GM15510 (cell line): ENCODE results near the gene MOB3B.

Source experiments
- POLR2A ChIP-seq: IDR thresholded peaks from 3 replicates; pipeline ENCODE4 v1.6.1; 2011; ENCODE audit warnings: borderline replicate concordance; ENCODE audit not compliant: insufficient read length; ENCODE audit errors: extremely low read depth

Gene MOB3B

DNA sequence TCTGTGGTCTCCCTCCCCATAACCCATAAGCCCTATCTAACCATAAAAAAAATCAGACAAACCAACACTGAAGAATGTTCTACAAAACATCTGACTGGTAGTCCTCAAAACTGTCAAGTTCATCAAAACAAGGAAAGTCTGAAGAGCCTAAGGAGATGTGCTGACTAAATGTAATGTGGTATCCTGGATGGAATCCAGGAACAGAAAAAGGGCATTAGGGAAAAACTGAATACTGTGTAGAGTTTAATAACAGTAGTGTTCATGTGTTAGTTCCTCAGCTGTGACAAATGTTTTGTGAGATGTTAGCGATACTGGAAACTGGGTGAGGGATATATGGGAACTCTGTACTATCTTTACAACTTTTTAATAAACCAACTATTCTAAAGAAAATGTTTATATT lies 157.0 kb downstream of the MOB3B start:
- TF ChIP-seq POLR2A = no peak

GRCh38 chr9:27371382-27371781 lies 158.2 kb downstream of the MOB3B start:
- TF ChIP-seq POLR2A = no peak

DNA sequence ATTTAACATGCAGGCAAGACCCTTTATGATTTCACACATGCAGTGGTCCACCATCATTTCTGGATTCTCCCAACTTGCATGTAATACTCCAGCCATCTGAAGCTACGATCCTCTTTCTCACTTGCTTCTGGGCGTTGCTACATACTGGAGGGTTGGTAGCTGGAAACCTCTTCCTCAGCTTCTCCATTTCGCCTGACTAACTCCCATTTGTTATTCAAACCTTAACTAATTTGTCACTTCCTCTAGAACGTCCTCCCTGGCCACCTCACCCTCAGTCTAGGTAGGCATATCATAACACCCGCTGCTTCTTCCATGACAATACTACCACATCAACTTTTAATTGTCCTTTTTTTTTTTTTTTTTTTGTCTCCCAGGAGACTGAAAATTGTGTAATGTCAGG lies 160.0 kb downstream of the MOB3B start:
- no peak for TF ChIP-seq POLR2A

DNA sequence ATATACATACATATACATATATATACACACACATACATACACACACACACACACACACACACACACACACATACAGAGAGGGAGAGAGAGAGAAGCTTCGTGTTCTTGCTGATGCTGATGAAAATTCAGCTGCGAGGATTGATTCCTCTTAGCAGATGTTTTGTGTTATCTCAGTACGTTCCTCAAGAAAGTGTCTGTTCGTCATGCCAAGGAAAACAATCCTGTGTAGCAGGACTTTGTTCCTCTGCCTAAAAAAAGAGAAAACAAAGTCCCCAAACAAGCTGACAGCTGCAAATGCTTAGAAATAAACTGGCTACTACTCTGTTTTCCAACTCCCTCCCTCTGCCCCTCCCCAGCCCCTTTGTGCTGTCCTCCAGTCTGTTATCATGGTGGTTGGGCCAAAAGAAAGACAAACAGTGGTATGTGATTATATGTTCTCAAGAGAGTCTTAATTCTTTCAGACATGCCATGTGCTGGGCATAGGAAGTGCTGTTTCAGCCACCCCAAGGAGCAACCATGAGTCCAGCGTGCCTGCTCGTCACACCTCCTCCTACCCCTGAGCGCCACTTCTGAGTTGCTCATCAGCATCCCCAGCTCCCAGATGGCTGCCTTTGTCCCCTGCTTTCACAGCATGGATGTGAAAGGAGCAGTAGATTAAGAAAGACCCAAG lies 161.2 kb downstream of the MOB3B start:
- no peak for TF ChIP-seq POLR2A

GRCh38 chr9:27367921-27368315 lies 161.7 kb downstream of the MOB3B start:
- no peak for TF ChIP-seq POLR2A

- no peak for TF ChIP-seq POLR2A
Measured at GRCh38 chr9:27367175-27367798, 162.3 kb downstream of the MOB3B start.

DNA sequence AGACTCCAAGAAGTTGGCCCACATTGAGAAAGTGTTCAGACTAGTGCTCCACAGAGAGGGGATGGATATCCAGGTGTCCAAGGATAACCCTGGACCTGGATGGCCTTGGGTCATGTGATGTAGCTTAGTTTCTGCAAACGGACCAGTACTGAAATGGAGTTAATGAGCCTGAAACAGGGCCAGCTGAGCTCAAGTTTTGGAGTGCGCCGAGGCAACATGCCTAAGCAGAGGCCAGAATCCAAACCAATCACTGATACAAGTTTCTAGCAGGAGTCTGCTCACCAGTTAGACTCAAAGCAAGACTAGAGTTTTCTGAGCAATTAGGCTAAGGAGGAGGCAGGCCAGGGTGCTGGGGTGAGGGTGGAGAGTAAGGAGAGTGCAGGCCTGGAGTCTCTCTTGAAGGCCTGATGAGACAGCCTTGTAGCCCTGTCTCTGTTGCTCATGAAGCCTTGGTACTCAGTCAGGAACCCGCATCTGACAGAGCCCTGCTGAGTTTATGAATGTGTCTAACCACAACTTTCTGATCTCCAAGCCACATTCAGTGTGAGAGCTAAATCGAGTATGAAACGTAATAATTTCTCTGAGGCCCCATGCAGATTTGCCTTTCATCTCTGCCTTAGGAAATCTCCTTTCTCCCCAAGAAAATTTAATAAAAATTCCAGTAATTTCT lies 163.8 kb downstream of the MOB3B start:
- no peak for TF ChIP-seq POLR2A

DNA sequence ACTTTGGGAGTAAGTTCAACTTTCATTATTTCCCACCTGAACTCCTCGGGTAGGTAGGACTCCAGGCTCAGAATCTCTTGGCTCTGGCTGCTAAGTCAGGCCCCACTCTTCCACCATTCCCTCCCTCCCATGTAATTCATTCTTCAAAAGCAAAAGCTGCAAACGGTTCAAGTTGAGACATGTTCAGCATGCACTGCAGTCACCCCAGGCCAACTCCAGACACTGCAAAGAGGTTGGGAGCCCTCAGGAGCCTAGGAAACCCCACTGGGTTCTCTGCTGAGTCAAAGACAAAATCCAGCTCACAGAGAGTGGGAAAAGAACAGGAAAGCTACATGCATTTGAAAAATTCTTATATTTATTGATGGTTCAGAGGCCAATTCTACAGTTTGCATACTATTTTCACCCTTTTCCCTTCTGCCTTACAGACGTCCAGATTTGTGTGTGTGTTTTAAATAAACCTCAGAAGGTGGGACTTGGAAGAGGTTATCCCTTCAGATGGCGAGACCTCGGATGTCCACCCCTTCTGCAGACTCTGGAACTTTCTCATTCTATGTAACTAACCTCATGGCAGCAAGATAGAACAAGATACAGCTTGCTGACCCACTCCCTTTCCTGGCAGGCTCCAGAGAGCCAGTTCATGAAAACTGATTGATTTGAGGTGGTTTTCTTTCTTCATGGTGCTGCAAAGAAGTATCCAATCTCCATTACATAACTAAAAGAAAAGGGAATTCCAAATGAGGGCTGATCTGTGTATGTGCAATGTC lies 167.0 kb downstream of the MOB3B start:
- no peak for TF ChIP-seq POLR2A

DNA sequence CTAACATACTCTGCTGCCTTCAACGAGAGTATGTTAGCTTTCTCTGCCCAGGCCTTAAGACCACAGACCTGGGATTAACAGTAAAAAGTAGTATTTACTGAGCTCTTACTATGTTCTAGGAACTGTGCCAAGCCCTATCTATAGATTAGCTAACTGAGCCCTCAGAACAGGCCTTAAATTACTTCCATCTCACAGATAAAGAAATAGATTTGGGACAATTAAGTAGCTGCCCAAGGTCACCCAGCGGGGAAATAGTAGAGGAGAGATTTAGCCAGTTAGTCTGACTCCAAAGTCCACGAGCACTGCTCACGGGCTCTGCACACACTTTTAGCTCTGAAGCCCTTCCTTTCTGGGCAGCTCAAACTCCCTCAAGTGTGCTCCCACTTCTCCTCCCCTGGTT lies 168.1 kb downstream of the MOB3B start:
- no peak for TF ChIP-seq POLR2A

DNA sequence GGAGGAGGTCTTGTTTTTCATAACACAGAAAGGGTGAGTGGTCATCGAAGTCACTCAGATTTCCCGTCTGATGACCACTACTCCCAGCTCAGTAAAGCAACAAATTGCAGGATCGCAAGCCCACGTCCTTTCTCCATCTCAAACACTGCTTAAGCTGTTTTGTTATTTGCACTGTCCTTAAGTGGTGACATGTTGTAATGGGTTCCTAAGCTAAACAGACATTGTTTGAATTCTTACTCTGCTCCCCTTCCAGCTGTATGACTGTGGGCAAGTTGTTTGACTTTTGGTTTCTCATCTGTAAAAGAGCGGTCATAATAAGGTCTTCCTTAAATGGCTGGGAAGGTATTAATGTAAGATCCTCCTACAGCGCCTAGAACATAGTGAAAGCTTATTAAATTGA lies 169.9 kb downstream of the MOB3B start:
- TF ChIP-seq POLR2A = no peak

- TF ChIP-seq POLR2A = no peak
Measured at GRCh38 chr9:27358007-27358406, 171.6 kb downstream of the MOB3B start.

DNA sequence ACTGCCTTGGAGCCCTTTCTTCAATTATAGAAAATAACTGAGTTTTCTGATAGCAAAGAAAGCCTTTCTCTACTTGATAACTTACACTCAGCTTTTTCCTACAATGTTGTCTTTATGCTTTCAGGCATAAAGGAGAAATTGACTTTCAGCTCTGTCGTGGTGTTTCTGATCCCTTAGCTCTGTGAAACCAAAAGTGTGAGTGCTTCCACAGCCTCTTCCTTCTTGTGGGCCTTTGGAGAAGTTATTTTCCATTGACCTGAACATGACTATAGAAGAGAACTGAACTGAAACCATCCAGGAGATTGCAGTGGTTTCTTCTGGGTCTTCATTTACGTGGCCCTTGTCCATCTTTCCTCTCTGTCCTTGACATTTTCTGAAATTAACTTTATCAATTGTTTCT lies 173.2 kb downstream of the MOB3B start:
- no peak for TF ChIP-seq POLR2A

DNA sequence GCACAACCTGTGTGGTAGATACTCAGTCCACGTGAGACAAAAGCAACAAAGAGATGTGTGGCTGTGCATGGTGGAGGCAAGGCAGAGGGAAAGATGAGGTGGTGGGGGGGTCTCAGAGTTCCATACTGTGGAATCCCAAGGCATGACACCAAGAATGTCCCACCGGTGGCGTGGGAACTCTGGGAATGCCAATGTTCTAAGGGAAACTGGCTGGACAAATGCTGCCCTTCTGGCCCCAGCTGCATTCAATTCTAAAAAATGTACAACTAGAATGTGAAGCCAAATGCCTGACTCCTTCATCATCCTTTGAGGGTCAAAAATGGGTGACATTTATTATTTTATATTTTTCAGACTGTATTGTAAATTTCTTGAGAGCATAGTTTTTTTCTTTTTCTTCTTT lies 174.4 kb downstream of the MOB3B start:
- no peak for TF ChIP-seq POLR2A

- no peak for TF ChIP-seq POLR2A
Measured at GRCh38 chr9:27353474-27354229, 176.0 kb downstream of the MOB3B start.

DNA sequence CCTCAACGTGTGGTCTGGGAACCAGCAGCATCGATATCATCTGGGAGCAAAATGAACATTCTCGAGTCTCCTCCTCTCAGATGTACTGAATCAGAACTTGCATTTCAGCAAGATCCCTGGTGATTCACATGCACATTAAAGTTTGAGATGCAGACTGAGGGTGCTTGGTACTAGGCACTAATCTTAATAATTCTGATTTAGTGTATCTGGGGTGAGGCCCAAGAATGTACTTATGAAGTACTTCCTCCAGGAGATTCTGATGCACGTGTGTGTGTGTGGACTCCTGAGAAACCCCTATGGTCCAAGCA lies 176.5 kb downstream of the MOB3B start:
- no peak for TF ChIP-seq POLR2A

GRCh38 chr9:27352457-27353165 lies 177.0 kb downstream of the MOB3B start:
- TF ChIP-seq POLR2A = no peak
